G401 (cell line): ENCODE results near the gene ZNF232. TPM values are rescaled to one million over a fixed set of nuclear protein-coding genes. Genes with fewer than 3 reads are reported as not detected.
A peak's percentile ranks its signal among the peaks of the same experiment; 100 is the strongest.
"Not testable (repeated sequence)": the region's sequence is repeated elsewhere in the genome, so short reads cannot be mapped to it uniquely, and the experiment has no call there.

Experiments used
- DNase-seq: peaks from one replicate; pipeline ENCODE4 v3.0.0-alpha.2; 2015; ENCODE audit warnings: low spot score
- in situ Hi-C: cut with HindIII; loops from 2 replicates; pipeline ENCODE4 v1.10.0; 2016; ENCODE audit warnings: low sequenced_read_pairs, mixed read lengths
- total RNA-seq: library from RNA; depleted of rRNA; stranded (reverse); fragments of >200 nt; shearing (Covaris generic); gene quantifications from 2 replicates; pipeline ENCODE4 v1.2.3, GENCODE V29; 2014; rRNA removed

ZNF232 gene
- 10.1 and 11.8 TPM in 2 replicates for total RNA-seq

- DNase-seq: peak; percentile 93
These were observed at the start of gene ZNF232 for GRCh38 chr17:5111402-5112204. TSS of gene ZNF232 (minus strand) at chr17:5111878. CDS start at chr17:5111822, 56 bp downstream.

GRCh38 chr17:5160702-5161101 lies 49.0 kb upstream of the ZNF232 start:
- in situ Hi-C loops, DNase-seq: not testable (repeated sequence)

More at GRCh38 chr17:5111402-5112204, at the start of gene ZNF232:
- in situ Hi-C loops: no loop called here

- DNase-seq, in situ Hi-C loops: not testable (repeated sequence)
These were observed 34.4 kb upstream of the ZNF232 start for GRCh38 chr17:5146122-5146521.

GRCh38 chr17:5142877-5143276 lies 31.2 kb upstream of the ZNF232 start:
- in situ Hi-C loops, DNase-seq: not testable (repeated sequence)

DNA sequence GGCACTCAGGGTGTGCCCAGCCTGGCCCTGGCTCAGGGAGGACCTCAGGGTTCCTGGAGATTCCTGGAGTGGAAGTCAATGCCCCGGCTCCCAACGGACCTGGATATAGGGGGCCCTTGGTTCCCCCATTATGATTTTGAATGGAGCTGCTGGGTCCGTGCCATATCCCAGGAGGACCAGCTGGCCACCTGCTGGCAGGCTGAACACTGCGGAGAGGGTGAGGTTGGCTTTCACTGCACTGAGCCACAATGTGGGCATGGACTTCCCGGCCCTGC lies 27.7 kb upstream of the ZNF232 start:
- DNase-seq: no peak
- in situ Hi-C loops: no loop called here

GRCh38 chr17:5138616-5139457 lies 27.2 kb upstream of the ZNF232 start:
- no peak for DNase-seq
- in situ Hi-C loops: no loop called here

GRCh38 chr17:5138198-5138544 lies 26.5 kb upstream of the ZNF232 start:
- in situ Hi-C loops, DNase-seq: not testable (repeated sequence)

DNA sequence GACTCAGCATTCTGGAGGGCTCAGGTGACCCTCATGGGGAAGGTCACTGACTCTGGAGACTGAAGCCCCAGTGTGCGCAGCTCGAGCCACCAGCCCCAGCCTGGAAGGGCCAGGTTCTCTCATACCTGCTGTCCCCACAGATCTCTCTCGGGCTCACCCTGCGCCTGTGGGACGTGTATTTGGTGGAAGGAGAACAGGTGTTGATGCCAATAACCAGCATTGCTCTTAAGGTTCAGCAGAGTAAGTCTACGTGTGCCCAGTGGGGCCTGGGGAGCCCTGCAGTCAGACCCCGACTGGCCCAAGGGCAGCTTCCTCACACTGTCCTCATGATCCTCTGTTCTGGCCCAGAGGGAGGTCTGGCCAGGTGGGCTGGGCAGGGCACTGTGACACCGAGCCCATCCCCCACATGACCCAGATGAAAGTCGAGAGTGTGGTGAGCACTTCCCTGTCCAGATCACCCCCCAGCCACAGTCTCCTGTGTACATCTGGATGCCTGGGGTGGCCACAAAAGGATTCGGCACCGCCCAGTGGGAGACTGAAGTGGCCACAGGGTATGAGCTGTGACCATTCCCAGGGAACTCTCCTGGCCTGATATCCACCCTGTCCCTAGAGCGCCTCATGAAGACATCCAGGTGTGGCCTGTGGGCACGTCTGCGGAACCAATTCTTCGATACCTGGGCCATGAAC lies 26.0 kb upstream of the ZNF232 start:
- DNase-seq, in situ Hi-C loops: not testable (repeated sequence)

DNA sequence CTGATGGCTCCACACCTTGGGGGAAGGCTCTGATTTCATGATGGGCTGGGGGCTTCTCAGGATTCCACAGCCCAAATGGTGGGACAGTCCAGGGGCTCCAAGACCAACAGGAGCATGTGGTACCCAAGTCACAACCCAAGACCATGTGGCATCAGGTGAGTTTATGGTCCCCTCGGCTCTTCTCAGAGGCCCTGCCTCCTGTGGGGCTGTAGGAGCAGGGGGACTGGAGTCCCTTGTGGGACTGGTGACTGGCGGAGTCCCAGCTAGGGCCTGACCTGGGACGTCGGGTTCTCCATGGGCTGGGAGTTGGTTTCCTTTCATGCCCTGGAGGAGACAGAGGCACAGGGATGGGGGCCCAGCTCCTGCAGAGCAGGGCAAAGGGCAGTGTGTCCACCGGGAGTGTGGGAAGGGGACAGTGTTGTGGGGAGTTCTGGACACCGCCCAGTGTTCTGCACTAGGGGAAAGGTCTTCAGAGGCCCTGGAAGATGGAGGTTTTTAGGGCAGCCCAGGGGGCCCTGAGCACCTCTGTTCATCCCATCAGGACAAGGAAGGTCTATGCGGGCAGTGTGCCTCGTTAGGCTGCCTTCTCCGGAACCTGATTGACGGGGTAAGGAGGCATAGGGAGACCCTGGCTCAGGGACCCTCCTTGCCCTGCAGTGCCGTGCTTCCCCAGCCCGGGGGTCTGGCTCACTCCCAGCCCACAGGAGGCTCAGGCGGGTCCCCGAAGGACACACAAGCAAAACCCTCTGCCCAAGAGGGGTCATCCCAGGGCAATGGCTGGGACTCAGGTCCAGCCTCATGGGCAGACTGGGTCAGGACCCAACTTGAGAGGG lies 25.1 kb upstream of the ZNF232 start:
- DNase-seq: not testable (repeated sequence)

DNA sequence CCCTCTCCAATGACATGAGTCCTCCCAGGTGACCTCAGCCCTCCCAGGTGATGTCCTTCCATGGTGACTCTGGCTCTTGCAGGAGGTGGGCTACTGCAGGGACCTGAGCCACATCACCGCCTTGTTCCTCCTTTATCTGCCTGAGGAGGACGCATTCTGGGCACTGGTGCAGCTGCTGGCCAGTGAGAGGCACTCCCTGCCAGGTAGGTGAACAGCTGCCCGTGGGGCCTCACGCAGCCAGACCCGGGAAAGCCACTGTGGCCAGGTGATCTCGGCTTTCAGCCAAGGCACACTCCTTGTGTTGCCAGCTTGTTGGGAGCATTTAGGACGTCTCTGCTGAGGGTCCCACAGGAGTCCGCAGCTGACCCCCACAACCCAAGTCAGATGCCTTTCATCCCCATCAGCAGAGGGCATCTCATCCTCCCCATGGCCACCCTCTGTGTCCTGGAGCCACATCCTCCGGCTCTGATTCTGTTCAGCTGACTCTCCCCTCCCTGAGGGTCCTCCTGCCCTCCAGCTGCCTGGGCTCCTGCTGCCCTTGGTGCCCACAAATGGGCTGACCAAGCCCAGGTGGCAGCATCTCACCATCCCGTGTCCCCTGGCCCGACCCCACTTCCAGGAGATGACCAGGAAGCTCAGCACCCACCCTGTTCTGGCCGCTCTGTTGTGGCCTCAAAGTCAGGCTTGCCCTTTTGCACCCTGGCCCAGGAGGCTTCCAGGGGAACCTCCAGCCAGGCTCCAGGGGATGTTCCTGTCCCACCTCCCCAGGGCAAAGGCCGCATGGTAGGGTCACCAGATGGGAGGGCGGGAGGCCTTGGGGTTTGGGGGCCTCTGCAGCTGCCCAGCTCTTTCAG lies 24.3 kb upstream of the ZNF232 start:
- no peak for DNase-seq

More for the DNA sequence above, 25.1 kb upstream of the ZNF232 start:
- in situ Hi-C loops: not testable (repeated sequence)

GRCh38 chr17:5135131-5135712 lies 23.5 kb upstream of the ZNF232 start:
- in situ Hi-C loops, DNase-seq: not testable (repeated sequence)

More for the DNA sequence above, 24.3 kb upstream of the ZNF232 start:
- in situ Hi-C loops: no loop called here

DNA sequence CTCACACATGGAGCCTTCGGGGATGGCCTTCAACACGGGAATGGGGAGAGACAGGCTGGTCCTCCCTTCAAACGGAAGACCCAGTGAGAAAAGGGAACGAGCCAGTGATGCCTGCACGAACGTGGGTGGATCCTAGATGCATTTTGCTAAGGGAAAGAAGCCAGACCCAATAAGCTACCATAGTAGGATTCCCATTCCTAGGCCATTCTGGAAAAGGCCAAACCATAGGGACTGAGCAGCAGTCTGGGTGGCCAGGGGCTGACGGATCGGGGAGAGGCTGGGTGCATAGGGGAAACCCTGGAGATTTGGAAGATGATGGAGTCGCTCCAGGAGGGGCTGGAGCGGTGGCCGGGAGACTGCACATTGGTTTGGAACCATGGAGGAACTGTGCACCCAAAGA lies 22.9 kb upstream of the ZNF232 start:
- in situ Hi-C loops, DNase-seq: not testable (repeated sequence)

GRCh38 chr17:5133961-5134360 lies 22.3 kb upstream of the ZNF232 start:
- DNase-seq, in situ Hi-C loops: not testable (repeated sequence)

DNA sequence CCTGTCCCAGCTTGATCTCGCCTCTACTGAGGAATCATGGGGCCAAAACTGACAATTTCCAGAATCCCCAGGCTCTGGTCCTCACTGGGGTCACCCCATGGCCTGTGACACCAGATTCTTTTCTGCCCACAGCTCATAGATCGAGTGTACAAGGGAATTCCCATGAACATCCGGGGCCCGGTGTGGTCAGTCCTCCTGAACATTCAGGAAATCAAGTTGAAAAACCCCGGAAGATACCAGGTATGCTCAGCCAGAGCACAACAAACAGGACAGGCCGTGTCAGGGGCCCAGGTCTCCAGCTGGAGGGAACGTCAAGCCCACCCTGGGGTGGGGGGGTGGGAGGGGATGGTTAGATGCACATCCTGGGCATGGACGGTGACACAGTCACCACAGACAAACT lies 21.6 kb upstream of the ZNF232 start:
- DNase-seq: no peak
- in situ Hi-C loops: no loop called here

GRCh38 chr17:5132503-5133225 lies 21.0 kb upstream of the ZNF232 start:
- DNase-seq, in situ Hi-C loops: not testable (repeated sequence)

DNA sequence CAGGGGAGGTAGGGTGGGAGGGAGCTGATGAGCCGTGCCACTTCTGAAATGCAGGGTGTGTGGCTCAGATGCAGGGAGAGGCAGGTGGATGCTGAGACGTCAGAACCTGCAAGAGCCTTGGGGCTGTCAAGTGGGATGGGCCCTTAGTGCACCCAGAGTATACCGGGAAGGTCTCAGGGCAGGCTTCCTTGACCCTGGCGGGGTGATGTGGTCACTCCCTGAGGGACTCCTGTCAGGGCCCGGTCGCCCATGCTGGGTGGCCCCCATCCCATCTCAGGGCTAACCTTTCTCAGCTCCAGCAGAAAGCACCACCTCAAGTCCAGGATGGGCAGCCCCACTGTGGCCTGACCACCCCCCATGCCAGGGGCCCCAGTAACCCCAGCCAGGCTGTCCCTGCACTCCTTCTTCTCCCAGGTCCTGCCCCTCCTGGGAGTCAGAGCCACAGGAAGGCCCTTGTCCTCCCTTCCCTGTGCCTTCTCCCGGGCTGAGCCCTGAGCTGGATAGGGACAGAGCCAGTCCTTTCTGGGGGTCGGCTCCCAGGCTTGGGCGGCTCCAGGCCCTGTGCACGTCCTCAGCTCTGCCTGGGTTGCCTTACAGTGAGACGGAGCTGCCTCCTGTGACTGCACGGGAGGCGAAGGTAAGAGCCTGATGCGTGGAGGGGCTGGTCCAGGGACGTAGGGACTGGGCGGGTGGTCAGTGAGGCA lies 20.3 kb upstream of the ZNF232 start:
- in situ Hi-C loops, DNase-seq: not testable (repeated sequence)
